ENCODE results near the gene AGBL1.
"Not testable (repeated sequence)": the region's sequence is repeated elsewhere in the genome, so short reads cannot be mapped to it uniquely, and the experiment has no call there.

The AGBL1 gene

GRCh38 chr15:86872782-86873181, 793.1 kb downstream of the AGBL1 start:
- DNase-seq (ENCODE audit: low read depth): no peak

GRCh38 chr15:86875067-86875466, 795.4 kb downstream of the AGBL1 start:
- DNase-seq (ENCODE audit: low read depth): no peak

GRCh38 chr15:86876387-86876944, 796.8 kb downstream of the AGBL1 start:
- DNase-seq (ENCODE audit: low read depth): no peak

- DNase-seq (ENCODE audit: low read depth): no peak
Measured at GRCh38 chr15:86877171-86877631, 797.5 kb downstream of the AGBL1 start.

- DNase-seq (ENCODE audit: low read depth): not testable (repeated sequence)
Measured at GRCh38 chr15:86878844-86879243, 799.2 kb downstream of the AGBL1 start.

GRCh38 chr15:86879250-86880229, 799.9 kb downstream of the AGBL1 start:
- no peak for DNase-seq (ENCODE audit: low read depth)

GRCh38 chr15:86885616-86886015, 805.9 kb downstream of the AGBL1 start:
- DNase-seq (ENCODE audit: low read depth): no peak

- no peak for DNase-seq (ENCODE audit: low read depth)
Measured at GRCh38 chr15:86892774-86893449, 813.2 kb downstream of the AGBL1 start.

- no peak for DNase-seq (ENCODE audit: low read depth)
Measured at GRCh38 chr15:86894269-86894668, 814.6 kb downstream of the AGBL1 start.

GRCh38 chr15:86903642-86904421, 824.2 kb downstream of the AGBL1 start:
- no peak for DNase-seq (ENCODE audit: low read depth)

GRCh38 chr15:86905625-86906256, 826.1 kb downstream of the AGBL1 start:
- no peak for DNase-seq (ENCODE audit: low read depth)

- no peak for DNase-seq (ENCODE audit: low read depth)
Measured at GRCh38 chr15:86906376-86906775, 826.7 kb downstream of the AGBL1 start.

- DNase-seq (ENCODE audit: low read depth): no peak
Measured at GRCh38 chr15:86911022-86911421, 831.4 kb downstream of the AGBL1 start.

GRCh38 chr15:86912661-86913060, 833.0 kb downstream of the AGBL1 start:
- DNase-seq (ENCODE audit: low read depth): no peak

GRCh38 chr15:86915811-86916331, 836.2 kb downstream of the AGBL1 start:
- DNase-seq (ENCODE audit: low read depth): no peak

- DNase-seq (ENCODE audit: low read depth): no peak
Measured at GRCh38 chr15:86916671-86917360, 837.1 kb downstream of the AGBL1 start.

- DNase-seq (ENCODE audit: low read depth): no peak
Measured at GRCh38 chr15:86917361-86917671, 837.6 kb downstream of the AGBL1 start.

- DNase-seq (ENCODE audit: low read depth): no peak
Measured at GRCh38 chr15:86919581-86919980, 839.9 kb downstream of the AGBL1 start.

GRCh38 chr15:86929461-86929860, 849.8 kb downstream of the AGBL1 start:
- DNase-seq (ENCODE audit: low read depth): no peak

GRCh38 chr15:86932456-86932855, 852.8 kb downstream of the AGBL1 start:
- no peak for DNase-seq (ENCODE audit: low read depth)

GRCh38 chr15:86935841-86936240, 856.2 kb downstream of the AGBL1 start:
- no peak for DNase-seq (ENCODE audit: low read depth)

All from T follicular helper cell (primary cell).